HG03342 (cell line): Measurements from ENCODE around the gene IGSF21.

Experiments used
- ATAC-seq: cut with Tn5 transposase; IDR thresholded peaks from one replicate; pipeline ENCODE4 v1.9.1; 2021; ENCODE audit warnings: mild to moderate bottlenecking, moderate library complexity; ENCODE audit not compliant: unreplicated experiment

The IGSF21 gene

GRCh38 chr1:18253093-18253492 lies 145.5 kb downstream of the IGSF21 start:
- ATAC-seq: no peak

- no peak for ATAC-seq
Measured at GRCh38 chr1:18256282-18257235, 149.0 kb downstream of the IGSF21 start.

DNA sequence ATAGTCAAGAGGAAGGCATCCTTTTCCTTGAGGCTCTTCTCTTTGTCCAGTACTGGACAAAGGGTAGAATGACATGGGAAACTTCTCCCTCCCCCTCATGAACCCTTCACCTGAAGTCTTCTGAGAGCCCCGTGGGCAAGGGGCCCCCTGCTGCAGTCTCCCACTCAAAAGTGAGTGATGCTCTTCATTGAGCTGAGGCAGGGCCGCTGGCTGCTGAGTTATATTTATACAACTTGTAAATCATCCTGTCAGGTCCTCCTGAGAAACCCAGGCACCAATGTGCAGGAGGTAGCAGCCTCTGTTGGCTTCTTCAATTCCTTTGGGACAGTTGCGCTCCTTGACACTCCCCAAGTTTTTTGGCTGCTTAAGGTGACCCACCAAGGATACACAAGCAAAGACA lies 150.2 kb downstream of the IGSF21 start:
- no peak for ATAC-seq

DNA sequence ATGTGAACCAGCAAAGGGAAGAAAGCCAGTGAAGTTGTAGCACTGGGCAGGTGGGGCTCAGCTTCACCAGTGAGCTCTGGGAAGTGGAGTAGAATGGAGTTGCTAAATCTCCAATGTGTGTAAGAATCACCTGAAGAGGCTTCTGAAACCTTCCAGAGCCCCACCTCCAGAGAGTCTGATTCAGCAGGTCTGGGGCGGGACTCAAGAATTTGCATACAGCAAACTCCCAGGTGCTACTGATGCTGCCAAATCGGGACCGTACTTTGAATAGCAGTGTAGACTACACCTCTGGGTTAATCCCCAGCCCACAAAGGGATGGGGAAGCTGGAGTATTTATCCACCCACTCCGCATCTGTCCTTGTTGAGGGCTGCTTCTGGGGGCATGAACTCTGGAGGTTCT lies 154.3 kb downstream of the IGSF21 start:
- ATAC-seq: no peak

DNA sequence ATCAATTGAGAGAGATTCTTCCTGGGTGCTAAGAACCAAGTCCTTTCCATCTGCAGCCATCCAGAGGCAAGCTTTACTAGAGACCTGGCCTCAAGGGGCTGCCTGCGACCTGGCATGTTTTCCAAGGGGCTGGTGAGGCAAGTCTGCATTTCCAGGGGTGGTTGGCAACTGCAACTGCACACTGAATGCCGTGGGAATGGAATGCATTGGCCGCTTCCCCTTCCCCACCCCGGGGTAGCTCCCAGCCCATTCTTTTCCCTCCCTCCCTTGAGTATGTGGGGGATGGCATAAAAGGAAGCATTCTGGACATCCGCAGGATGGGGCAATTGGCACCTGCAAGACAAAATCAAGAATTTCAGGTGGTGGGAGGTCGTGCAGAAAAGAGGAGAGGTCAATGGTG lies 155.1 kb downstream of the IGSF21 start:
- ATAC-seq: no peak

DNA sequence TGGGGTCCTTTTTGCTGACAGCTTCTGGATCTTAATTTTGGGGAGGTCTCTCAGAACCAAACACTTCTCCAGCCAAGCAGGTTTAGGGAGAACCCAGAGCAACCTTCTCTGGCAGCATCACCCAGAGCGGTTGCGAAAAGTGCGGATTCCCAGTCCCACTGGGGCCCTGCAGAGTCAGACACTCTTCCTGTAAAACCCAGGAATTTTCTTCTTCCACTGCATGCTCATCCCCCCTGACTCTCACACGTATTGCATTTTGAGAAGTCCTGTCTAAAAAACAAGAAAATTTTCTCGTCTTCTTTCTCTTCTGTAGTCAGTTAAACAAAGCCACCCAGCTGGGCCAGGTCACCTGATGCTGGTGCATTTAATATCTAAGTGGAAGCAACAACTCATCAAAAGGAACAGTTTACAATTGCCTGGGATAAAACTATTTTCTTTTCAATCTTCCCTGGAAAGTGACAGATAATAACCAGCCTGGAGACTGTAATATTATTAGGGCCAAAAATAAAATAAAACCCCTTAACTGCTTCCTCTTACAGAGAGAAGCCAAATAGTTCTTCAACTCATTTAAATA lies 156.0 kb downstream of the IGSF21 start:
- ATAC-seq: no peak

DNA sequence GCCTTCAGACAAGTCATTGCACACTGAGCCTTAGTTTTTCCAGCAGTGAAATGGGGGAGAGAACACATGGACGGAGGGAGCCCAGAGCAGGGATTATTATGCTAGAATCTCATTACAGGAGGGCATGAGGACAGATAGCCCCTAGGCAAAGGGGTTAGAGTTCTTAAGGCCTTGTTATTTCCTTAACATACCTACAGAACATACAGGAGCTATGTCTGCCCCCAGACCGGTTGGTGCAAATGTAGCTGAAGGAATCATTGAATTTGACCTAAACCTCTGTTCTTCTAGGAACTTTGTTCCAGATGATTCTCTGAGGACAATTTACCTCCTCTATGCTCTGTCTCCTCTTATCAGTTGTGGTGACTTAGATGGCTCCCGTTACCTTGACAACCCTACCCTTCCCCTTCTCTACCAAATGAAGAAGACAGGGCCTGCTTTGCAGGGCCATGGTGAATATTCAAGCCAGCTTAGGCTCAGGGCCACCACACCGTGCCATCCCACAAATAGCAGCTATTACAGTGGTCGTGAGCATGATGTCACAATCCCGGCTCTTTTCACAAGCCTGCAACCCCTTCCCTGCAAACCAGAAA lies 156.9 kb downstream of the IGSF21 start:
- ATAC-seq: no peak

DNA sequence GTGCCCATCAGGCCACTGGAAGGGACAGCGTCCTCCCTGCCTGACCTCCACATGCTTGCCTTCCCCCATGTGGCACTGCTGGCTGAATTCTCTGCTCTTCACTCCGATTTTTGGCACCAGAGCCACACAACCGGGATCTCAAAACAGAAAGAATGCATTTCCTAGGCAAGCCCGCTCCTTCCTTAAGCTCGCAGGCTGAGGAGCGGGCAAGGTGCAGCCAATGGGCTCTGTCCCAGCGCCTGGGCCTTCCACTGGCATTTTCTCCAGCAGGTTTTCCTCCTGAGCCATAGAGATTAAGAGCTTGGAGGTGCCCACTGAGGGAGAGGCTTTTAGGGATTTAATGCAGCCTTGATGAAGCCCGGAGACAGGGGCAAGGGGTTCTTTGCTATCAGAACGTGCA lies 158.0 kb downstream of the IGSF21 start:
- no peak for ATAC-seq

DNA sequence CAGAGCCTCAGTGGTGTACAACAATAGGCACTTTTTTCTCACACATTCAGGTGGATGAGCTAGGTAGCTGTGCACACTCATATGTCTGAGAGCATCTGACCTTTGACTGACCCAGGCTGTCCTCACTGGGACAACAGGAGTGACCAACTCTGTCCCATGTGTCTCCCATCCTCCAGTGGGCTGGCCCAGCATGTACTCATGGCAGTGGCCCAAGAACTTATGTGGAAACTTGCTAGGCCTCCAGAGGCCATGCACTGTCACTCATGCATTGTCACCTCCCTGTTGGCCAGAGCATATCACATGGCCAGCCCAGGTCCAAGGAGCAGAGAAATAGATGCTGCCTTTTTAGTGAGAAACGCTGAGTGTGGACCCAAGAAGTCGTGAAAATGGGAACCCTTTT lies 158.8 kb downstream of the IGSF21 start:
- no peak for ATAC-seq

- no peak for ATAC-seq
Measured at GRCh38 chr1:18271336-18271735, 163.7 kb downstream of the IGSF21 start.

- no peak for ATAC-seq
Measured at GRCh38 chr1:18278946-18279345, 171.3 kb downstream of the IGSF21 start.

DNA sequence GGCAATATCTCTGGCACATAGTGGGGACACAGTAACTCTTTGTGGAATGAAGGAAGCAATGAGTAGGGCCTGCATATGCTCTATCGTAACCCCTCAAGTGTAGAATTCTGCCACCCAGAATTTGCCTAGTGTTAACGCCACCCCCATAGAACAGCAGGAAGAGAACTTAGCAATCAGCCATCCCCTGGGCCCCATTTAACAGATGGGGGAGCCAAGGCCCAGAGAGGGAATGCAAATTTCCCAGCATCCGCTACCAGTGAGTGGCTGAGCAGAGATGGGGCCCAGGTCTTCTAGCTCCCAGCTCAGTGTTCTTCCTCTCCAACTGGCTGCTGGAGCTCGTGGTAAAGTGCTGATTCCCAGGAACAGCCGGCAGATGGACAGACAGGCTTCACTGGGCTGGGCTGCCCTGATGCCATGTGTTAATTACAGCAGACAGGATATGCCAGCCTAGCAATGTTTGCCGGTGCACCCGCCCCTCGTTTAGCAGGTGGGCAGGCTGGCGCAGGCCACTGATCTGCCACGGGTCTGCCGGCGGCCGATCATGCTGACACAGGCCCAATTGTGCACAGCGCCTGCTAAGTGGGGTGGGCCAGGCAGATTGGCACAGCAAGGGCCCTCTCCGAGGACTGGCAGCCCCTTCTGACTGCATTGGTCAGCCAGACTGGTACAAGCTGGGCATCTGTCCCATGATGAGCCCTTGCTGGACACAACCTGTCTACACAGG lies 171.9 kb downstream of the IGSF21 start:
- ATAC-seq: no peak

GRCh38 chr1:18280956-18281355 lies 173.4 kb downstream of the IGSF21 start:
- no peak for ATAC-seq

DNA sequence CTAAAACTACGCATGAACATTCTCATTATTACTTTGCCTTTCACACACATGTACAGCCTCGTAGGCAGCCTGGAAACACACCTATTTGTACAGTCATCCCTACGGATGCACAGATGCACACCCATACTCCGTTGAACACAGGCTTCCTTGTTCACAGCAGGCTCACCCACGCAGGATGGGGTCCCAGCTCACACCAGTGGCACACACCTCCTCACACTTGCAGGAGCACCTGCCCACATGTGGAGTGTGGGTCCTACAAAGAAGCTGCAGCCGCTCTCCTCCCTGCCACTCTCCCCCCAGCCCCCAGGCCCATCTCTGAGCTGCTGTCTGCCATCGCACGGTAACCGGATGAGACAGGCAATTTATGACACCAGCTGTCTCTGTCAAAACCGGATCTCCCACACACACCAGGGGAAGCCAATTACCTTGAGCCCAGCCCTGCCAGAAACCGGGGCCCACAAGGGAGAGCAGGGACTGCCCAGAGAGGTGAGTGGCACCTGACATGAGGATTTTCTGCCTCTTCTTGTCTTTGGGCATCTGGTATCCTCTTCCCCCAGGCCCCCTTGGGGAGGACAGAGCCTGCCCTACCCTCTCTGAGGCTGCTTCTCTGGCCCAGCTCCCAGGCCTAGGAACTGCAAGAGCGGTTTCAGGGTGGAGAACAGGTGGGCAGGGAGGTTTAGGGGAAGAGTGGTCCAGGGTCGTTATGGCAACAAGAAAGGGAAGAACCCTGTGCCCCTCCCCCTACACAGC lies 175.4 kb downstream of the IGSF21 start:
- no peak for ATAC-seq

GRCh38 chr1:18283601-18284385 lies 176.2 kb downstream of the IGSF21 start:
- ATAC-seq: no peak

DNA sequence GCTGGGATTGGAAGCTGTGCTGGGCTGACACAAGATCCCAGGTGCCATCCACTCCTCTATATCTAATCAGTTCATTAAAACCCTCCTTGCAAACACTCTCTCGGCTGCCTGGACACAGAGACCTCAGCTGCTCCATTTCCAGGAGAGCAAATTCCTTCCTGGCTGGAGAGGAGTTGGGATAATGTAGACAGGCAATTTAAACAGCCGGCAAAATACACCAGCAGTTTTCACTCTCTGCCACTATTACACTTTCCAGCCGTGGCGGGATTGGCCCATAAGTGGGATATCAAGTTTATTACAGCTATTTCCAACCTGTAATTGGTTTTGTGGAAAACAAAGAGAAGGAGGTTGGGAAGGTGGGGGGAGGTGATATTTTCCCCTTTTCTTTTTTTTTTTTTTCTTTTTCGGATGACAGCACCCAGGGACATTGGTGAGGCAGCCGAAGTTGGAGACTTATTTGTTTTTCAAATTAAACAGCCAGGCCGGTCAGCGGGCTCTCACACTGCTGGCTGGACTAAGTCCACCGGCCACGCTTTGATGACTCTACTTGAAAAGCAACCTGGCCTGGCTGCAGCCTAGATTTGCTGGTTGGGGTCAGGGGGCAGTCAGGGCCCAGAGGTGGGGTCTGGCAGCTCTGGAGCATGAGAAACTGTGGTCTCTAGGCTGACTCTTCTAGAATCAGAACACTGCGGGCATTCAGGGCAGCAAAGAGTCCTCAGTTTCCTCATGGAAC lies 177.4 kb downstream of the IGSF21 start:
- no peak for ATAC-seq

DNA sequence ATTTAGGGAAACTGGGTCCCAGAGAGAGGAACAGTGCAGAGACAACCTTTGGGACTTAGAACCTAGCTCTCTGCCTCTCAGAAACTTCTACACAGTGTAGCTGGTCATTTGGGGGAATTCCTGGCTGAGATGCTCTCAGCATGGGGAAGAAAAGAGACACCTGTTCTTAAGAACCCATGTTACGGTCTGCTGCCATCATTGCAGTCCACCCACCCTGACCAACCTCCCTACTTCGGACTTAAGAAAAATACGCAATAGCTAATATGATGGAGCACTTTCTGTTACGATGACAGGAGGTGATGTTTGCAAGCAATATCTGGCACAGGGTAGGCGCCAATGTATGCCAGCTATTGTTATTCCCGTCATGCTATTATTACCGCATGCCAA lies 177.9 kb downstream of the IGSF21 start:
- no peak for ATAC-seq

DNA sequence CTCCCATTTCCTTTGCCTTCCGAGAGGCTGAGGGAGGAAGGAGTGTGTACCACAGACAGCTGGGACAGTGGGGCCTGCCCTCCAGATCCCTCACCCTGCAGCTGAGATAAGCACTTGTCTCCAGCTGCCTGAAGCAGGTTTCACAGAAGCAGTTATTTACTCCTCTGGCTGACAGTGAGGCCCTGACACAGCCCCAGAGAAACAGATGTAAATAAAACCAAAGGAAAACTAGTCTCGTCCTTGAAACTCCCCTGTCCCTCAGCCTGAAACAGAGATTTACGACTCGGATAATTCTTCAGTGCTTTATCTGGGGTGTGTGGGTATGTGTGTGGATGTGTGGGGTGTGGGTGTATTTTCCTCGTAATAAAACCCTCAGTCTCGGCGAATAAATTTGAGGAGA lies 181.1 kb downstream of the IGSF21 start:
- no peak for ATAC-seq

GRCh38 chr1:18289597-18289996 lies 182.0 kb downstream of the IGSF21 start:
- ATAC-seq: no peak
